NCI-H82 treated with DMSO at 0.1 percent for 48 hours (cell line): ENCODE results near the gene GINS2.

Source experiments
- DNase-seq: peaks from one replicate; lab custom pipeline; 2025; ENCODE audit not compliant: unreplicated experiment; lab: John Stamatoyannopoulos, UW

Gene GINS2

GRCh38 chr16:85690469-85691064 lies 1.8 kb upstream of the GINS2 start:
- peak; percentile 16 for DNase-seq

DNA sequence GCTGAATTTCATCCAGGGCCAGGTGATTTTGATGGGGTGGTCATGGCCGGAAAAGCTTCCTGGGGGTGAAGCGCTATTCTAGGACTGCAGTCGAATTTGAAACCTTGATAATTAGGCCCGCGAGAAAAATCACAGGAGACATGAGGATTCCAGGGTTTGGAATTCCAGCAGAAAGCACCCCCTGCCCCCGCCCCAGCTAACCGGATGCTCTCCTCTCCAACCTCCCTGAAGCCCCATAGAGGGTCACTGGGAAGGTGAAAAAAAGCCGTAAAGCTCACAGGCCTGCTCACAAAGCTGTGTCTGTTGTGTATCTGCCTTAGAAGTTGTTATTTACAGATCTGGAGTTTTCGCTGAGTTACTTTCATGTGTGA lies 1.2 kb upstream of the GINS2 start:
- no peak for DNase-seq

DNA sequence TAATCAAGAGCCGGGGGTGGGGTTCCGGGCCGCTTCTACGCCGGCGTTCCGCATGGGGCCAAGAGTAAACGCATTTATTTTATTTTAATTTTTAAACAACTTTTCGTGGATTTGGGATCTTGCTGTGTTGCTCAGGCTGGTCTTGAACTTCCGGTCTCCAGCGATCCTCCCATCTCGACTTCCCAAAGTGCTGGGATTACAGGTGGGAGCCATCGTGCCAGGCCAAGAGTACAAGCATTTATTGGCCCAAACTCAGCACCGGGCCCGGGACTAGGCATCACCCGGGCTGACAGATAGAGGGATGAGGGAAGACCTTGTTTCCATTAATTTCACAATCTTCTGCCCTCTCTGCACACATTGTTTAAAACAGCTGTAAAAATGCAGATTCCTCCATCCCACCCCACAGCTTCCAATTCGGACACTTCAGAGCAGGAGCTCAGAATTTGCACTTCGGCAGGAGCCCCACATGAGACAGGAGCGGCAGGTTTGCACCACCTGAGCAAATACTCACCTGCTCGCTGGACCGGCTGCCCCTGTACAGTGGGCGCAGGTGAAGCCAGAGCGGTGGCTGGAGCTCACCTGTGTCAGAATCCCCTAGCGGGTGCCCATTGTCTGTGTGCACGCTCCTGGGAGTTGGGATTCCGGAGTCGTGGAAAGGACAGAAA lies 663 bp upstream of the GINS2 start:
- no peak for DNase-seq

- DNase-seq: no peak
Observed at GRCh38 chr16:85687651-85688471, 893 bp downstream of the GINS2 start.

DNA sequence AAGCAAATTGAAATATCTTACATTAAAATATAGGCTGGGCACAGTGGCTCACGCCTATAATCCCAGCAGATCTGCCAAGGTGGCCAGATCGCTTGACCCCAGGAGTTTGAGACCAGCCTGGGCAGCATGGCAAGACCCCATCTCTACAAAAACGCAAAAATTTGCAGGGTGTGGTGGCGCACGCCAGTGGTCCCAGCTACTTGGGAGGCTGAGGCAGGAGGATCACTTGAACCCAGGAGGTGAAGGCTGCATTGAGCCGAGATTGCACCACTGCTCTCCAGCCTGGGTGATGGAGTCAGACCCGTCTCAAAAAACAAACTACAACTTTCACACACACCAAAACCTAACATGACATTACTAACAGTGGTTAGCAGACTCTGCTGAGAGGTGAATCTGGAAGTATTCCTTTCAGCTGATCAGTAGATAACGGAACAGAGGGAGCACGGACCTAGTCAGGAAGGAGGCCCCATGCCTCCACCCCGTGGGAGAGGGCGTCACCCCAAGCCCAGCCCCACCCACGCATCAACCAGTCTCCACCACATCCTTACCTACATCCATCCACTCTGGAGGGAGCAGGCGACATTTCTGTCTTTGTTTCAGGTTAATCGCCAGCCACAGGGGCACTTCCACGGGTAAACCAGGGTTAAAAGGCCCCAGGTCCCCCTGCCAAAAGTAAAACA lies 1.7 kb downstream of the GINS2 start:
- DNase-seq: no peak

- no peak for DNase-seq
Observed at GRCh38 chr16:85685251-85685650, 3.5 kb downstream of the GINS2 start.

- no peak for DNase-seq
Observed at GRCh38 chr16:85683363-85683762, 5.4 kb downstream of the GINS2 start.

GRCh38 chr16:85682516-85682915 lies 6.2 kb downstream of the GINS2 start:
- DNase-seq: no peak

- DNase-seq: no peak
Observed at GRCh38 chr16:85681255-85681654, 7.5 kb downstream of the GINS2 start.

GRCh38 chr16:85680352-85680944 lies 8.3 kb downstream of the GINS2 start:
- DNase-seq: no peak

DNA sequence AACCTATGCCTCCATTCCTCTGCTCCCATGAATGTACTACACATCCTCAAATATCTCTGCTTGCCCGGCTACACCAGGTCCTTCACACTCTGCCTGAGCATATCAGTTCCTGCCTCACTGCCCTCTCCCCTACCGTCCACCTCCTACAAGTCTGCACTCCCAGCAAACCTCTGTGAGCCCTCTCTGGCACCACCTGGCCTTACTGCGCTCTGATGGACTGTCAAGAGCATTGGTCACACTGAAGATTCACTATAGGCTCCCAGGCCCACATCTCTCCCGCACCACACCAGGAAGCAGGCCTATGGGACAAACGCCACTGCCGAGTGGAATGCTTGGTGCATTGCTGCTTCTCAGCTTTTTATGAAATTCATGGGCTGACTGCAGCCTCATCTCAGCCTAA lies 8.9 kb downstream of the GINS2 start:
- no peak for DNase-seq

DNA sequence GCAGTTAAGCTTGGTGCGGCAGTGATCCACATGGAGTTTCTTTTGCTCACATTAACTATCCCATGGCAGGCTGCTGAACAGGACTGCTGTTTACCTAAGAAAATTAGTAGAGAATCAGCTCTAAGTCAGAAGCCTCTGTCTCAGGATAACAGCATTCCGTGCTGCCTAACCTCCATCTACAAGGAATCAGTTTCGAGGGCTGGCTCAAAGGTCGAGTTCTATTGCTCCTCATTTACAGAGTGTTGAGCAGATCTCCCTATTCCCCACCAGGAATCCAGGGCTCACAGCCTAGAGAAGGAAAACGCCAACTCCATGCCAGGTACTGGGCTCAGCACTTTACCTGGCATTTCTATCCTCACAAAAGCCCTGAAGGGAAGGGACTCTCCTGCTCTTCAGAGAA lies 9.9 kb downstream of the GINS2 start:
- DNase-seq: no peak

- no peak for DNase-seq
Observed at GRCh38 chr16:85678016-85678415, 10.7 kb downstream of the GINS2 start.

DNA sequence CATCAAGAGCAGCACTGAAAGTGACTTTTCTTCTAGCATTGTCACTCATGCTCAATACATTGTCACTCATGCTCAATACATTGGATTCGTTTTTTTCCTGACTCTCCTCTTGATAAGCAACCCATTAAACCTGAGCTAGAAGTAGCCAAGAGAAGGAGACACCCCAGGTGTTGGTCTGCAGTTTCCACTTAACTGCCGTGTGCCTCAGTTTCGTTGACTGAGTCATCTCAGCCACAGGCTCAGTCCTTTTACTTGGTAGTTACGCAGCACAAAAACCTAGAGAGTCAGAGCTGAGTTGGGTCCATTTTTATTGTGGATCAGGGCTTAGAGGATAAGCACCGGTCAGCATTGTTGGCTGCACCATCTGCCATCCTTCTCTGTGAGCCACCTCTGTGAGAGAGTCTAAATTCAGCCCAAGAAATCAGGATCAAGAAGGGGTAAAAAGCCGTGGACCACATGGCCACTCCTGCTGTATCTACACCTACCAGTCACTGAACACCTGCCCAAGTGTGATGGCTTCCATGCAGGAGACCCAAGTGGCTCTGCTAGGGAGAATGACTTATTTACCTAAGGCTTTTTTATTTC lies 11.3 kb downstream of the GINS2 start:
- peak; percentile 32 for DNase-seq

GRCh38 chr16:85676466-85676865 lies 12.3 kb downstream of the GINS2 start:
- no peak for DNase-seq

GRCh38 chr16:85675251-85675874 lies 13.4 kb downstream of the GINS2 start:
- DNase-seq: peak; percentile 33

GRCh38 chr16:85674828-85675227 lies 13.9 kb downstream of the GINS2 start:
- DNase-seq: no peak

- no peak for DNase-seq
Observed at GRCh38 chr16:85674418-85674755, 14.4 kb downstream of the GINS2 start.

GRCh38 chr16:85673529-85674417 lies 15.0 kb downstream of the GINS2 start:
- no peak for DNase-seq

- no peak for DNase-seq
Observed at GRCh38 chr16:85670840-85671239, 17.9 kb downstream of the GINS2 start.
